Mesenchymal stem cell (in vitro differentiated cells and primary cell): ENCODE results near the gene ZFX.

Experiments
- DNase-seq: peaks from one replicate; pipeline ENCODE4 v3.0.0-alpha.2; 2013
- H2AFZ ChIP-seq: one replicate; pipeline ENCODE4 v1.6.1; 2013; ENCODE audit warnings: low read depth, mild to moderate bottlenecking, control low read depth, inconsistent platforms, low read length, moderate library complexity
- H2AK5ac ChIP-seq: 2 replicates; pipeline ENCODE4 v1.6.1; 2013; ENCODE audit warnings: low read length, moderate library complexity, mild to moderate bottlenecking, inconsistent platforms; ENCODE audit not compliant: severe bottlenecking
- H2BK120ac ChIP-seq: one replicate; pipeline ENCODE4 v1.6.1; 2013; ENCODE audit warnings: low read depth, mild to moderate bottlenecking, inconsistent platforms, low read length, moderate library complexity
- H2BK12ac ChIP-seq, 2 experiments: one replicate each; pipeline ENCODE4 v1.6.1; 2013; ENCODE audit warnings: inconsistent platforms in 2 of 2, low read length in 2 of 2, mild to moderate bottlenecking in 2 of 2, moderate library complexity in 2 of 2, control low read depth in 1 of 2
- H2BK15ac ChIP-seq: one replicate; pipeline ENCODE4 v1.6.1; 2013; ENCODE audit warnings: mild to moderate bottlenecking, low read depth, inconsistent platforms; ENCODE audit not compliant: poor library complexity, severe bottlenecking
- H2BK5ac ChIP-seq: 2 replicates; pipeline ENCODE4 v1.6.1; 2013; ENCODE audit warnings: low read depth, mild to moderate bottlenecking, low read length, control low read depth, inconsistent platforms; ENCODE audit not compliant: poor library complexity, severe bottlenecking
- H3K14ac ChIP-seq, 2 experiments: one replicate each; pipeline ENCODE4 v1.6.1; 2013; ENCODE audit warnings: inconsistent platforms in 2 of 2, low read length in 2 of 2, control low read depth in 1 of 2, mild to moderate bottlenecking in 1 of 2, moderate library complexity in 1 of 2
- H3K18ac ChIP-seq, 2 experiments: one replicate each; pipeline ENCODE4 v1.6.1; 2013; ENCODE audit warnings: inconsistent platforms in 2 of 2, low read length in 2 of 2, control low read depth in 1 of 2, low read depth in 1 of 2, mild to moderate bottlenecking in 1 of 2
- H3K23ac ChIP-seq, 2 experiments: one replicate each; pipeline ENCODE4 v1.6.1; 2013; ENCODE audit warnings: inconsistent platforms in 2 of 2, low read length in 2 of 2, mild to moderate bottlenecking in 2 of 2, moderate library complexity in 2 of 2, control low read depth in 1 of 2
- H3K27ac ChIP-seq: 2 replicates; pipeline ENCODE4 v1.5.1; 2013; ENCODE audit warnings: mild to moderate bottlenecking, moderate library complexity, low read length, control low read depth, inconsistent platforms; ENCODE audit not compliant: poor library complexity, severe bottlenecking
- H3K27me3 ChIP-seq, 2 experiments: 2 replicates each; pipeline versions ENCODE4 v1.6.1 to v1.7.0; 2013; ENCODE audit warnings: low read length in 2 of 2, mild to moderate bottlenecking in 2 of 2, moderate library complexity in 2 of 2, control low read depth in 1 of 2, inconsistent platforms in 1 of 2; ENCODE audit not compliant: control insufficient read depth in 1 of 2, insufficient read depth in 1 of 2
- H3K36me3 ChIP-seq, 2 experiments: 2 replicates each; pipeline versions ENCODE4 v1.6.1 to v1.7.0; 2013; ENCODE audit warnings: low read length in 2 of 2, control low read depth in 1 of 2, inconsistent platforms in 1 of 2, low read depth in 1 of 2, mild to moderate bottlenecking in 1 of 2; ENCODE audit not compliant: insufficient read depth in 2 of 2, control insufficient read depth in 1 of 2
- H3K4ac ChIP-seq, 2 experiments: one replicate each; pipeline ENCODE4 v1.6.1; 2013; ENCODE audit warnings: inconsistent platforms in 2 of 2, low read length in 2 of 2, mild to moderate bottlenecking in 2 of 2, moderate library complexity in 2 of 2, control low read depth in 1 of 2, low read depth in 1 of 2
- H3K4me1 ChIP-seq: 2 replicates; pipeline ENCODE4 v1.6.1; 2013; ENCODE audit warnings: low read depth, low read length, control low read depth; ENCODE audit not compliant: control insufficient read depth, insufficient read depth
- H3K4me2 ChIP-seq: 2 replicates; pipeline ENCODE4 v1.6.1; 2013; ENCODE audit warnings: low read length, mild to moderate bottlenecking, inconsistent platforms; ENCODE audit not compliant: poor library complexity, severe bottlenecking
- H3K4me3 ChIP-seq, 2 experiments: 2 replicates each; pipeline versions ENCODE4 v1.5.1 to v1.7.0; 2013; ENCODE audit warnings: low read length in 2 of 2, mild to moderate bottlenecking in 2 of 2, control low read depth in 1 of 2, low read depth in 1 of 2; ENCODE audit not compliant: insufficient read depth in 1 of 2
- H3K79me1 ChIP-seq: replicated peaks from 2 replicates; pipeline ENCODE4 v1.6.1; 2013; ENCODE audit warnings: mild to moderate bottlenecking, control low read depth, low read length, inconsistent platforms; ENCODE audit not compliant: poor library complexity, severe bottlenecking
- H3K9ac ChIP-seq: 2 replicates; pipeline ENCODE4 v1.7.0; 2013; ENCODE audit warnings: mild to moderate bottlenecking, low read length, moderate library complexity
- H3K9me3 ChIP-seq: 2 replicates; pipeline ENCODE4 v1.7.0; 2013; ENCODE audit warnings: mild to moderate bottlenecking, low read length; ENCODE audit not compliant: control insufficient read depth
- H4K8ac ChIP-seq: one replicate; pipeline ENCODE4 v1.6.1; 2013; ENCODE audit warnings: inconsistent platforms, mild to moderate bottlenecking, low read length, moderate library complexity
- H4K91ac ChIP-seq: one replicate; pipeline ENCODE4 v1.6.1; 2013; ENCODE audit warnings: mild to moderate bottlenecking, low read length, inconsistent platforms
- WGBS: methylation state at CpG from one replicate; pipeline ENCODE4 v1.1.7; 2013; ENCODE audit warnings: mixed read lengths; 5-methylcytosine and 5-hydroxymethylcytosine counted together

Gene ZFX

GRCh38 chrX:24198101-24198500, 48.6 kb downstream of the ZFX start:
- no peak for DNase-seq
- Histone ChIP-seq H3K4me2 (no peak overlapping the region), H2BK5ac (no peak overlapping the region), H3K79me1 (no peaks in the 10 kb centered on the region), H2AFZ (no peak overlapping the region), H2BK15ac (no peak overlapping the region), H3K9me3 (no peaks in the 10 kb centered on the region), H4K91ac (no peak overlapping the region), H3K27ac (no peak overlapping the region), H2BK12ac (no peak overlapping the region), H3K36me3 (peaks cover 1 to 40% of the 10 kb centered on the region in 2 experiments), H4K8ac (no peak overlapping the region), H3K4me3 (no peak overlapping the region), H3K4ac (no peak overlapping the region), H3K27me3 (no peaks in the 10 kb centered on the region), H3K23ac (no peak overlapping the region), H3K18ac (no peak overlapping the region), H3K9ac (no peak overlapping the region), H2AK5ac (no peak overlapping the region), H3K14ac (no peak overlapping the region), H3K4me1 (peaks cover 2% of the 10 kb centered on the region), H2BK120ac (no peak overlapping the region)
- WGBS: 100% methylated on average over 3 of the region's 4 CpGs

GRCh38 chrX:24200133-24200532, 50.6 kb downstream of the ZFX start:
- no peak overlapping the region for H2AK5ac ChIP-seq
- no peak overlapping the region for H2BK12ac ChIP-seq
- no peak overlapping the region for H4K8ac ChIP-seq
- H3K4me3 ChIP-seq: no peak overlapping the region
- DNase-seq: no peak
- H2BK15ac ChIP-seq: no peak overlapping the region
- peaks cover 3% of the 10 kb centered on the region for H3K4me1 ChIP-seq
- no peak overlapping the region for H4K91ac ChIP-seq
- WGBS: no CpG with 5 or more reads among the region's 2 CpGs
- peak overlapping the region in 1 of 2 experiments; percentile 3 for H3K18ac ChIP-seq
- H3K79me1 ChIP-seq: no peaks in the 10 kb centered on the region
- no peak overlapping the region for H3K27ac ChIP-seq
- no peak overlapping the region for H2BK5ac ChIP-seq
- H3K27me3 ChIP-seq: no peaks in the 10 kb centered on the region
- no peak overlapping the region for H3K9ac ChIP-seq
- no peaks in the 10 kb centered on the region for H3K9me3 ChIP-seq
- no peak overlapping the region for H3K14ac ChIP-seq
- peaks cover 3 to 44% of the 10 kb centered on the region in 2 experiments for H3K36me3 ChIP-seq
- no peak overlapping the region for H2AFZ ChIP-seq
- no peak overlapping the region for H2BK120ac ChIP-seq
- H3K4ac ChIP-seq: no peak overlapping the region
- no peak overlapping the region for H3K23ac ChIP-seq
- H3K4me2 ChIP-seq: no peak overlapping the region

- Histone ChIP-seq H3K9me3 (no peaks in the 10 kb centered on the region), H2BK12ac (no peak overlapping the region), H3K23ac (no peak overlapping the region), H3K27ac (no peak overlapping the region), H3K18ac (no peak overlapping the region), H3K27me3 (no peaks in the 10 kb centered on the region), H3K79me1 (no peaks in the 10 kb centered on the region), H3K9ac (no peak overlapping the region), H4K8ac (no peak overlapping the region), H3K4me2 (no peak overlapping the region), H2BK5ac (no peak overlapping the region), H3K36me3 (peaks cover 3 to 40% of the 10 kb centered on the region in 2 experiments), H3K14ac (no peak overlapping the region), H2AFZ (no peak overlapping the region), H2BK15ac (no peak overlapping the region), H4K91ac (no peak overlapping the region), H3K4me1 (peaks cover 3% of the 10 kb centered on the region), H2BK120ac (no peak overlapping the region), H3K4me3 (no peak overlapping the region), H3K4ac (no peak overlapping the region), H2AK5ac (no peak overlapping the region)
- WGBS: 83% methylated on average over 1 of the region's 1 CpG
- no peak for DNase-seq
Observed at GRCh38 chrX:24201216-24201615, 51.7 kb downstream of the ZFX start.

GRCh38 chrX:24202465-24203031, 53.0 kb downstream of the ZFX start:
- Histone ChIP-seq H3K27me3 (no peaks in the 10 kb centered on the region), H2BK15ac (no peak overlapping the region), H3K9me3 (no peaks in the 10 kb centered on the region), H3K18ac (no peak overlapping the region), H3K23ac (no peak overlapping the region), H3K4ac (no peak overlapping the region), H3K14ac (no peak overlapping the region), H2BK120ac (no peak overlapping the region), H3K27ac (no peak overlapping the region), H3K4me3 (no peak overlapping the region), H3K9ac (no peak overlapping the region), H4K8ac (no peak overlapping the region), H2AFZ (no peak overlapping the region), H3K4me1 (peaks cover 3% of the 10 kb centered on the region), H2AK5ac (no peak overlapping the region), H3K36me3 (peaks cover 3 to 36% of the 10 kb centered on the region in 2 experiments), H3K79me1 (no peaks in the 10 kb centered on the region), H2BK12ac (no peak overlapping the region), H2BK5ac (no peak overlapping the region), H4K91ac (no peak overlapping the region), H3K4me2 (no peak overlapping the region)
- no peak for DNase-seq
- 98% methylated on average over 5 of the region's 6 CpGs for WGBS
